IPS-20b (cell line): ENCODE results near the gene CDC6.
"Not testable (repeated sequence)": the region's sequence is repeated elsewhere in the genome, so short reads cannot be mapped to it uniquely, and the experiment has no call there.

ENCODE experiments used
- H3K27ac ChIP-seq: one replicate; pipeline ENCODE4 v1.5.1; 2013; ENCODE audit warnings: low read length
- H3K27me3 ChIP-seq: 2 replicates; pipeline ENCODE4 v1.6.1; 2013; ENCODE audit warnings: mild to moderate bottlenecking, low read length, inconsistent platforms; ENCODE audit not compliant: insufficient read depth
- H3K36me3 ChIP-seq: 2 replicates; pipeline ENCODE4 v1.6.1; 2013; ENCODE audit warnings: low read depth, mild to moderate bottlenecking, inconsistent platforms, low read length, moderate library complexity; ENCODE audit not compliant: insufficient read depth
- H3K4me1 ChIP-seq: 2 replicates; pipeline ENCODE4 v1.6.1; 2013; ENCODE audit warnings: mild to moderate bottlenecking, control low read depth, inconsistent platforms, low read length, moderate library complexity; ENCODE audit not compliant: insufficient read depth
- H3K4me3 ChIP-seq: 2 replicates; pipeline ENCODE4 v1.5.1; 2013; ENCODE audit warnings: mild to moderate bottlenecking, low read length, inconsistent platforms
- H3K9ac ChIP-seq: 2 replicates; pipeline ENCODE4 v1.6.1; 2013; ENCODE audit warnings: low read depth, mild to moderate bottlenecking, inconsistent platforms, low read length, moderate library complexity
- H3K9me3 ChIP-seq: 2 replicates; pipeline ENCODE4 v1.6.1; 2013; ENCODE audit warnings: mild to moderate bottlenecking, low read depth, low read length, inconsistent platforms; ENCODE audit not compliant: insufficient read depth

Gene CDC6

DNA sequence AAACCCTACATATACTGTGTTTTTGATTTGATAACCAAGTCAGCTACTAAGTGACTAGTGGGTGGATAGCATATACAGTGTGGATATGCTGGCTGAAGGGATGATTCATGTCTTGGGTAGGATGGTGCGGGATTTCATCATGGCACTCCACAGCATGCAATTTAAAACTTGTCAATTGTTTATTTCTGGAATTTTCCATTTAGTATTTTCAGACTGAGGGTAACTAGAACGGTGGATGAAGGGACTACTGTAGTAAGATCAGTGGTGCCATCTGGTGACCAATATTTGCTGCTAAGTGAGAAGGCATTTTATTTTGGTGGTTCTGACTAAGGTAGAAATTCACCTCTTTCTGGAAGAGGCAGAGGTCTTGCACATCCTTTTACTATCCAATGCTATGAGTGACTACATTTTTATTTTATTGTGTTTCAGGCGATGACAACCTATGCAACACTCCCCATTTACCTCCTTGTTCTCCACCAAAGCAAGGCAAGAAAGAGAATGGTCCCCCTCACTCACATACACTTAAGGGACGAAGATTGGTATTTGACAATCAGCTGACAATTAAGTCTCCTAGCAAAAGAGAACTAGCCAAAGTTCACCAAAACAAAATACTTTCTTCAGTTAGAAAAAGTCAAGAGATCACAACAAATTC is 3.1 kb downstream of the CDC6 start:
- Histone ChIP-seq H3K27ac (no peak overlapping the region), H3K9ac (no peak overlapping the region), H3K4me3 (0 out of 2 replicates have a peak overlapping the region, but pooled peaks have one; percentile 1), H3K27me3 (no peaks in the 10 kb centered on the region), H3K4me1 (peaks cover 20% of the 10 kb centered on the region; the same call in 1 of the 2 replicates), H3K9me3 (no peaks in the 10 kb centered on the region), H3K36me3 (peaks cover 66% of the 10 kb centered on the region)

DNA sequence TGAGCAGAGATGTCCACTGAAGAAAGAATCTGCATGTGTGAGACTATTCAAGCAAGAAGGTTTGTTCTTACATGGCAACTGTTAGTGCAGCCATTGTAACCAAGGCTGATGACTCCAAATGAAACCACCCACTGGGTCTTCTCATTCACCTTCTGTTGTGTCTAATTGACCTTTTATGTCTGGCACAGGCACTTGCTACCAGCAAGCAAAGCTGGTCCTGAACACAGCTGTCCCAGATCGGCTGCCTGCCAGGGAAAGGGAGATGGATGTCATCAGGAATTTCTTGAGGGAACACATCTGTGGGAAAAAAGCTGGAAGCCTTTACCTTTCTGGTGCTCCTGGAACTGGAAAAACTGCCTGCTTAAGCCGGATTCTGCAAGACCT is 3.6 kb downstream of the CDC6 start:
- no peak overlapping the region for H3K4me3 ChIP-seq
- no peaks in the 10 kb centered on the region for H3K9me3 ChIP-seq
- H3K36me3 ChIP-seq, result peaks cover 72% of the 10 kb centered on the region
- peaks cover 24% of the 10 kb centered on the region; the same call in 1 of the 2 replicates for H3K4me1 ChIP-seq
- H3K27me3 ChIP-seq, result no peaks in the 10 kb centered on the region
- no peak overlapping the region for H3K27ac ChIP-seq
- H3K9ac ChIP-seq, result no peak overlapping the region

DNA sequence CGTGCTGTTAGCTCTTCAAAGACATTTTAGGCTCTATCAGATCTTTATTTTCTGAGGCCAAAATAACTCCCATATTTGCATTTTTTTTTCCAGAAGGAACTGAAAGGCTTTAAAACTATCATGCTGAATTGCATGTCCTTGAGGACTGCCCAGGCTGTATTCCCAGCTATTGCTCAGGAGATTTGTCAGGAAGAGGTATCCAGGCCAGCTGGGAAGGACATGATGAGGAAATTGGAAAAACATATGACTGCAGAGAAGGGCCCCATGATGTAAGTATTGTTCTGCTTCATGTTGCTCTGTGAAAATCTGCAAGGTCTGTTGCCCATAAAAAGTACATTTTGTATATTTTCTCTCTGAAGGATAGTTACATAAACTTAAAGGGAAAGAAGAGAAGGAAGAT is 5.7 kb downstream of the CDC6 start:
- Histone ChIP-seq H3K27ac (no peak overlapping the region), H3K36me3 (peaks cover 93% of the 10 kb centered on the region), H3K4me3 (no peak overlapping the region), H3K9me3 (no peaks in the 10 kb centered on the region), H3K9ac (no peak overlapping the region), H3K27me3 (no peaks in the 10 kb centered on the region), H3K4me1 (peaks cover 28% of the 10 kb centered on the region; the same call in 1 of the 2 replicates)

DNA sequence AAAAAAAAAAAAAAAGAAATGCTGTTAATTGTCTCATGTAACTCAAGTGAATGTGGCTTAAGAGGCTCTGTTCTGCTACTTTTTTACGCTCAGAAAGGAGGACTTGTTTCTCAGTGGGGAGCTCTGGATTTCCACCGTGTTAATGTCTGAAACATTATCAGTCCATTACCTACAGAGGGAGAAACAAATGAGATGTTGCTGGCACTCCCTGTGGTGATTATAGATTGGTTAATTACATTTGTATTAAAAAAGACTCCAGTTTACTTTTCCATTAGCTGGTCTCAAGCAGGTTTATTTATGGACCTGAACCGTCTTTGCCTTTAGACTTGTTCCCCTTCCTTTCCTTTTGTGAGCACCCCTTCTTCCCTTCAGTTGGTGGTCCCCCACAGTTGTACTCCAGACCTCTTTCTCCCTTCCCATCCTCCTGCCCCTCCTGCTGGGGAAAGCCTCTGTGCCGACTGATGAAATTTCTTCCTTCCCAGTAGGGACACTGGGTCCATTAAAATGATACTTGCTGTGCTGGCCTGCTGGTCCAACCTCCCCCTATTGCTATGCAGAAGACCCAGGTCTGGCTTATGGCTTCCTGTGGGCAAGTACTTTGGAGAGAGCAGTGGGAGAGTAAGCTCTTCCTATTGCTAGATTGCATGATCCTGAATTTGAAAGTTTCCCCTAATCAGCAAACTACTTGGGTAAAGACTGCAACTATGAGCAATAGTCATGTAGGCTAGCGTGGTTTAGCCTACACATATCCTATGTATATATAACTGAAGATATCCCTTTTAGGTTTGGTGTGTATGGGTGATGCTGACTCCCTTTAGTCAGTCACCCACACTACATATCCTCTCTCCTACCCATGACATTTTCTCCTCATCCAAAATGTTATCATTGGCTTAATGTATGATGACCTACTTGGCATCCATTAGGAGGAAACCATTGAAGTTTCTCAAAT is 8.1 kb downstream of the CDC6 start:
- H3K9ac ChIP-seq, result peak overlapping the region; percentile 12; the same call in 1 of the 2 replicates
- H3K4me1 ChIP-seq, result peaks cover 23% of the 10 kb centered on the region; the same call in 1 of the 2 replicates
- peaks cover 97% of the 10 kb centered on the region for H3K36me3 ChIP-seq
- no peaks in the 10 kb centered on the region for H3K27me3 ChIP-seq
- no peak overlapping the region for H3K27ac ChIP-seq
- H3K4me3 ChIP-seq, result peak overlapping the region; percentile 23; the same call in 1 of the 2 replicates
- H3K9me3 ChIP-seq, result no peaks in the 10 kb centered on the region

DNA sequence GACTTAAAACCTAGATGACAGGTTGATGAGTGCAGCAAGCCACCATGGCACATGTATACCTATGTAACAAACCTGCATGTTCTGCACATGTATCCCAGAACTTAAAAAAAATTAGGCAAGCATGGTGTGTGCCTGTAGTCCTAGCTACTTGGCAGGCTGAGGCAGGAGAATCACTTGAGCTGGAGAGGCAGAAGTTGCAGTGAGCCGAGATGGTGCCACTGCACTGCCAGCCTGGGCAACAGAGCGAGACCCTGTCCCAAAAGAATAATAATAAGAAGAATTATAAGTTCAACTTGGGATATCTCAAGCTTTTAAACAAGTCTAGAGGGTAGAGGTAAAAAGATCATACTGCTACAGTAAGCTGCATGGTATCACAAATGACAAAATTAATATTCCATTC is 9.8 kb downstream of the CDC6 start:
- H3K9me3 ChIP-seq, result no peaks in the 10 kb centered on the region
- H3K27ac ChIP-seq, result no peak overlapping the region
- no peak overlapping the region for H3K9ac ChIP-seq
- peaks cover 98% of the 10 kb centered on the region for H3K36me3 ChIP-seq
- no peak overlapping the region for H3K4me3 ChIP-seq
- no peaks in the 10 kb centered on the region for H3K27me3 ChIP-seq
- peaks cover 23% of the 10 kb centered on the region; the same call in 1 of the 2 replicates for H3K4me1 ChIP-seq

DNA sequence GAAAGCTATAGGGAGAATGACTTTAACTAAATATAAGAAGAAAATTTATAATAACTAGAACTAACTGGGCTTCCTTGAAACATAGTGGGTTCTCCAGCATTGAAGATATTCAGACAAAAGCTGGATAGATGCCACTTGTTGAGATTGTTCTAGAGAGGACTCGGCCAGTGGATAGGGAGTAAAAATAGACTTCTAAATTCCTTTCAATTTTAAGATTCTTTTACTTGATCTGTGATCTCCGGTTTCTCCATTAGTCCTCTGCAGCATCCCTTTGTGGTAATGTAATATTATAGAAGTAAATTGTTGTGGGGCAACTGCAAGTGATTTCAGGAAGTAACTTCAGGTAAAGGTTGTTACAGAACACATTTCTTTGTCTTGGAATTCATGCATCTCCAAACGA is 11.0 kb downstream of the CDC6 start:
- Histone ChIP-seq H3K36me3 (peaks cover 100% of the 10 kb centered on the region), H3K4me1 (peaks cover 23% of the 10 kb centered on the region; the same call in 1 of the 2 replicates), H3K27ac (no peak overlapping the region), H3K9me3 (no peaks in the 10 kb centered on the region), H3K9ac (no peak overlapping the region), H3K4me3 (no peak overlapping the region), H3K27me3 (no peaks in the 10 kb centered on the region)

DNA sequence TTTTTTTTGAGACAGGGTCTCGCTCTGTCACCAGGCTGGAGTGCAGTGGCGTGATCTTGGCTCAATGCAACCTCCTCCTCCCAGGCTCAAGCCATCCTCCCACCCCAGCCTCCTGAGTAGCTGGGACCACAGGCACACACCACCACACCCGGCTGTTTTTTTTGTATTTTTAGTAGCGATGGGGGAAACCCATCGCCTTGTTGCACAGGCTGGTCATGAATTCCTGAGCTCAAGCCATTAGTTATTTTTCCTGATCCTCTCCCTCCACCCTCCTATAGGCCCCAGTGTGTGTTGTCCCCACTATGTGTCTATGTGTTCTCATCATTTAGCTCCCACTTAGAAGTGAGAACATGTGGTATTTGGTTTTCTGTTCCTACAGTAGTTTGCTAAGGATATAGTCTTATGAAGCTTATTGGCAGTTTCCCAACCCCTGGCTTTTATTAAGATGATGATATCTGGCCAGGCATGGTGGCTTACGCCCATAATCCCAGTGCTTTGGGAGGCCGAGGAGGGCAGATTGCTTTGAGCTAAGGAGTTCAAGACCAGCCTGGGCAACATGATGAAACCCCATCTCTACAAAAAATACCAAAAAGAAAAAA is 11.6 kb downstream of the CDC6 start:
- peaks cover 100% of the 10 kb centered on the region for H3K36me3 ChIP-seq
- peaks cover 21% of the 10 kb centered on the region; the same call in 1 of the 2 replicates for H3K4me1 ChIP-seq
- not testable (repeated sequence) for H3K9ac ChIP-seq, H3K4me3 ChIP-seq, H3K9me3 ChIP-seq, H3K27ac ChIP-seq, H3K27me3 ChIP-seq

DNA sequence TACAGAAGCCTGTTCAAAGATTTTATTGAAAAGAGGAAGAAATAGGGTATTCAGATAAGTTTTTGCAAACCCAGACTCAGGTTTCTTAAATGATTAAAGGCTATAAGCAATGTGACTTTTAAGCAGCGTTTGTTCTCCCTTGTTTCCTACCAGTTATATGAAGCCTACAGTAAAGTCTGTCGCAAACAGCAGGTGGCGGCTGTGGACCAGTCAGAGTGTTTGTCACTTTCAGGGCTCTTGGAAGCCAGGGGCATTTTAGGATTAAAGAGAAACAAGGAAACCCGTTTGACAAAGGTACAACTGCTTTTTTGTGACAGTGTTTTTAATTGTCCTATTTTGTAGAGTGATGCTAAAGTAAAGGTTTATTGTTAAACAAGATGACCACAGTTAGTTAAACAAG is 13.6 kb downstream of the CDC6 start:
- H3K4me1 ChIP-seq, result peaks cover 5% of the 10 kb centered on the region
- H3K27me3 ChIP-seq, result no peaks in the 10 kb centered on the region
- peaks cover 84% of the 10 kb centered on the region for H3K36me3 ChIP-seq
- H3K27ac ChIP-seq, result no peak overlapping the region
- H3K4me3 ChIP-seq, result no peak overlapping the region
- H3K9me3 ChIP-seq, result no peaks in the 10 kb centered on the region
- H3K9ac ChIP-seq, result no peak overlapping the region

DNA sequence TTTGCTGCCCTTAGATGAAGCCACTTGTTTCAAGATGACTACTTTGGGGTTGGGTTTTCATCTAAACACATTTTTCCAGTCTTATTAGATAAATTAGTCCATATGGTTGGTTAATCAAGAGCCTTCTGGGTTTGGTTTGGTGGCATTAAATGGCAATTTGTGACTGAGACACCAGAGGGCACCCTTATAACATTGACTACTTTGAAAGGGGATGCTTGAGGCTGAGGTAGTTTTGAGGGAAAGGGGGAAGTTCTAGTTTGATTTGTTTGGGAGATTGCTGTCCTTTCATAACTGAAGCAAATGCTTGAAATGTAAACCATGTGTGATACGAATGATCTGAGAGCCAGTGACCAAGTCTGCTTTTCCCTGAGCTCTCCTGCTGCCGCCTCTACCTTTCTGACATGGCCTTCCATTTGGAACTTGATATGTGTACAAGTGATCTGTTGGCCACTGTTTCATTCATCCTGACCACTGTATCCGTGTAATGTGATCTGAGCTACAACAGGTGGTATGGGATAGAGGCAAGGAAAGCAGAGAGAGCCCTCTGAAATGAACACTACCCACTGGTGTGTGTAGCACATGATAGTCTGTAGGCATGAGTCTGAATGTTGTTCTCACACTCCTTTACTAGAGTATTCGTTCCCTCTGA is 15.5 kb downstream of the CDC6 start:
- no peaks in the 10 kb centered on the region for H3K9me3 ChIP-seq
- H3K27me3 ChIP-seq, result no peaks in the 10 kb centered on the region
- H3K27ac ChIP-seq, result no peak overlapping the region
- H3K36me3 ChIP-seq, result peaks cover 66% of the 10 kb centered on the region
- peaks cover 18% of the 10 kb centered on the region for H3K4me1 ChIP-seq
- H3K4me3 ChIP-seq, result no peak overlapping the region
- no peak overlapping the region for H3K9ac ChIP-seq

DNA sequence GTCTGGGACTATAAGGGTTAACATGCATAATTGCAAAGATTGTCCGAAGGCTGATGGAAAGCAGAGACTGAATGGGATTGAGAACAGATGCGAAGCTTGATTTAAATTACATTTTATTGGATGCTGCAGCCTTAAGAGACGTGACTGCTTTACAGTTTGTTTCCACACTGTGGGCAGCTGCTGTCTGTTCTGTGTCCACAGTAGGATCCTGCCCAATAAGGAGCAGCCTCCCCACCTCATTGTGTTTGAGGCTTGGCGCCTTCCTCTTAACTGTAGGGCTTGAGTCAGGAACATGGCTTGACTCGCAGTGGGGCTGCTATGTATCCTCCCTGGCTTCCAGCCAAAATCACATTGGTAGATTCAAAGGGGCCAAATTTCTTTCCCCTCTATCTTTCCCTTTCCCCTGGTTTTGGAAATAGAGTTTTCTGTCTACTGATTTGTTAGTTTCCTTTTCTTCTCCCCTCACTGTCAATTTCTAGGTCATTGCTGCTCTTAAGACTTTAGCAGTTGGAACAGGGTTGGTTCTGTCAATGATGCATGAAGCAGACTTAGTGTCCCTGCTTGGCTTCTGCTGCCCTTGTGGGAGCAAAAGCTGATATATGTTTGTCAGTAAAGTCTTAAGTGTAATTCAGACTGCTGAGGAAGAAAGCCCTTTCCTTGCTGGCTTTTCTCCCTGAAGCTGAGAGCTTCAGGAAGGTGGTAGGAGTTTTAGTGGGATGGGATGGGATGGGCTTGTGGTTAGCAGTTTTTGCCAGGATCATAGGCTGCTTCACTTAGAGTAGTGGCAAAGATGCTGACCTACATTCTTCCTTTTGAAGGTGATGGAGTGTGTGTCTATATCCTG is 16.3 kb downstream of the CDC6 start:
- H3K27ac ChIP-seq, result no peak overlapping the region
- peaks cover 58% of the 10 kb centered on the region for H3K36me3 ChIP-seq
- H3K27me3 ChIP-seq, result no peaks in the 10 kb centered on the region
- no peaks in the 10 kb centered on the region for H3K9me3 ChIP-seq
- H3K4me3 ChIP-seq, result no peak overlapping the region
- no peak overlapping the region for H3K9ac ChIP-seq
- peaks cover 25% of the 10 kb centered on the region for H3K4me1 ChIP-seq

DNA sequence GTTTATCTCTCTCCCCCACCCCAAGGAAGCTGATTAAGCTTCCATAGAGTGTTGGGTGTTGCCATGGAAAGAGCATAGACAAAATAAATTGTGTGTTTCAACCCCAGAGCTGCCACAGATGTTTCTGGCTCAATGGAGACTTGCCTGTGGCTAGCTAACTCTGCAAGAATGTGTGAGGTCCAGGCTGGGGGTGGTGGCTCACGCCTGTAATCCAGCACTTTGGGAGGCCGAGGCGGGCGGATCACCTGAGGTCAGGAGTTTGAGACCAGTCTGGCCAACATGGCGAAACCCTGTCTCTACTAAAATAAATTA is 16.8 kb downstream of the CDC6 start:
- H3K36me3 ChIP-seq, result peaks cover 52% of the 10 kb centered on the region
- not testable (repeated sequence) for H3K9ac ChIP-seq, H3K27me3 ChIP-seq, H3K9me3 ChIP-seq, H3K27ac ChIP-seq, H3K4me3 ChIP-seq
- H3K4me1 ChIP-seq, result peaks cover 25% of the 10 kb centered on the region
